ENCODE data around the gene UPP2. TPM values are rescaled to one million over a fixed set of nuclear protein-coding genes. Genes with fewer than 3 reads are reported as not detected.

The UPP2 gene
- total and polyA plus RNA-seq, 2 of the 13 experiments (the other 11 are each of a cell fraction or from before 2014, with no cell fraction given): 0.07 to 0.28 TPM

DNA sequence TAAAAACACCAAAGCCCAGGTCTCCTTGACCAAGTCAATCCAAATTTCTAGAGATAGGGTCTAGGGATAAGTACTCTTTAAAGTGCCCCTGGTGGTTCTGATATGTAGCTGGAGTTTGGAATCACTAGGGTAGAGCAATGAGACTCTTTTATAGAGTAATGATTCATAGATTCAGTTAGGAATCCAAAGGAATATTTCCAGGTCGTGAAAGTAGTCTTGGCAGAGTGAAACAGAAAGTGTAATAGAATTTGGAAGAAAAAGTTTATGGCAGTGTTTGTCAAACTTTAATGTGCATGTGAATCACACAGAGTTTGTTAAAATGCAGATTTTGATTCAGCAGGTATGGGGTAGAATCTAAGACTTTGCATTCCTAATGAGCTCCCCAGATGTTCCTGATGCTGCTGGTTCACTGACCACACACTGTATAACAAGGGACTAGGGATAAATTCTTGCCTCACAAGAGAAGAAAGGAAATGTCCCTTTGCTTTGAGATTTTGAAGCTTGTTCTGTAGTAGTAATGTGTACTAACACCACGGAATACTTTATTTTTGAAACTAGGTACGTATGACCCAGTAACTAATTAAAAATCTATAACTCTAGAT lies 1.8 kb downstream of the UPP2 start:
- FAIRE-seq (no peak), DNase-seq (ENCODE audit: low spot score) (no peak), ATAC-seq (no peak)
- Histone ChIP-seq H3K9me3 (ENCODE audit: low read length) (no peaks in the 10 kb centered on the region), H3K4me2 (ENCODE audit: low read depth, low read length) (no peak overlapping the region), H3K9ac (ENCODE audit: insufficient read depth, low read depth, low read length) (no peak overlapping the region), H4K20me1 (ENCODE audit: insufficient read depth, low read length) (no peaks in the 10 kb centered on the region), H3K79me2 (ENCODE audit: insufficient read depth, low read length) (no peaks in the 10 kb centered on the region), H3K27me3 (ENCODE audit: control insufficient read depth in 1 of 2, insufficient read depth in 2 of 2, low read length in 2 of 2) (no peaks in the 10 kb centered on the region), H3K36me3 (replicated peaks in 1 of 2; ENCODE audit: control insufficient read depth in 1 of 2, insufficient read depth in 2 of 2, low read length in 2 of 2) (no peaks in the 10 kb centered on the region), H3K4me3 (replicated peaks in 1 of 3; ENCODE audit: insufficient read depth in 1 of 3, low read depth in 2 of 3, low read length in 3 of 3) (no peak overlapping the region), H3K27ac (ENCODE audit: extremely low read length, insufficient read depth, low read length) (no peak overlapping the region), H2AFZ (ENCODE audit: low read length) (no peak overlapping the region), H3K4me1 (ENCODE audit: insufficient read depth, low read length) (peaks cover 42% of the 10 kb centered on the region)
- intact Hi-C loops (cut with micrococcal nuclease; ENCODE audit: unreplicated experiment): no loop called here
- TF ChIP-seq ZSCAN29 (CRISPR knock-in tag; conservative IDR thresholded peaks at IDR 0.05) (no peak), FOSL2 (CRISPR knock-in tag; IDR thresholded peaks at IDR 0.05) (no peak), ZBTB49 (CRISPR knock-in tag; IDR thresholded peaks at IDR 0.05; ENCODE audit: borderline replicate concordance) (no peak), ZBTB34 (CRISPR knock-in tag; IDR thresholded peaks at IDR 0.05) (no peak), RNF2 (conservative IDR thresholded peaks at IDR 0.05; ENCODE audit: low read depth) (no peak), REL (CRISPR knock-in tag; conservative IDR thresholded peaks at IDR 0.05) (no peak), ARNTL (CRISPR knock-in tag; IDR thresholded peaks at IDR 0.05) (no peak), ZKSCAN5 (CRISPR knock-in tag; IDR thresholded peaks at IDR 0.05) (no peak), NFE2L1 (CRISPR knock-in tag; IDR thresholded peaks at IDR 0.05; ENCODE audit: borderline replicate concordance) (no peak), AHR (CRISPR knock-in tag; IDR thresholded peaks at IDR 0.05) (no peak)
- TF ChIP-seq, protein P1, sequence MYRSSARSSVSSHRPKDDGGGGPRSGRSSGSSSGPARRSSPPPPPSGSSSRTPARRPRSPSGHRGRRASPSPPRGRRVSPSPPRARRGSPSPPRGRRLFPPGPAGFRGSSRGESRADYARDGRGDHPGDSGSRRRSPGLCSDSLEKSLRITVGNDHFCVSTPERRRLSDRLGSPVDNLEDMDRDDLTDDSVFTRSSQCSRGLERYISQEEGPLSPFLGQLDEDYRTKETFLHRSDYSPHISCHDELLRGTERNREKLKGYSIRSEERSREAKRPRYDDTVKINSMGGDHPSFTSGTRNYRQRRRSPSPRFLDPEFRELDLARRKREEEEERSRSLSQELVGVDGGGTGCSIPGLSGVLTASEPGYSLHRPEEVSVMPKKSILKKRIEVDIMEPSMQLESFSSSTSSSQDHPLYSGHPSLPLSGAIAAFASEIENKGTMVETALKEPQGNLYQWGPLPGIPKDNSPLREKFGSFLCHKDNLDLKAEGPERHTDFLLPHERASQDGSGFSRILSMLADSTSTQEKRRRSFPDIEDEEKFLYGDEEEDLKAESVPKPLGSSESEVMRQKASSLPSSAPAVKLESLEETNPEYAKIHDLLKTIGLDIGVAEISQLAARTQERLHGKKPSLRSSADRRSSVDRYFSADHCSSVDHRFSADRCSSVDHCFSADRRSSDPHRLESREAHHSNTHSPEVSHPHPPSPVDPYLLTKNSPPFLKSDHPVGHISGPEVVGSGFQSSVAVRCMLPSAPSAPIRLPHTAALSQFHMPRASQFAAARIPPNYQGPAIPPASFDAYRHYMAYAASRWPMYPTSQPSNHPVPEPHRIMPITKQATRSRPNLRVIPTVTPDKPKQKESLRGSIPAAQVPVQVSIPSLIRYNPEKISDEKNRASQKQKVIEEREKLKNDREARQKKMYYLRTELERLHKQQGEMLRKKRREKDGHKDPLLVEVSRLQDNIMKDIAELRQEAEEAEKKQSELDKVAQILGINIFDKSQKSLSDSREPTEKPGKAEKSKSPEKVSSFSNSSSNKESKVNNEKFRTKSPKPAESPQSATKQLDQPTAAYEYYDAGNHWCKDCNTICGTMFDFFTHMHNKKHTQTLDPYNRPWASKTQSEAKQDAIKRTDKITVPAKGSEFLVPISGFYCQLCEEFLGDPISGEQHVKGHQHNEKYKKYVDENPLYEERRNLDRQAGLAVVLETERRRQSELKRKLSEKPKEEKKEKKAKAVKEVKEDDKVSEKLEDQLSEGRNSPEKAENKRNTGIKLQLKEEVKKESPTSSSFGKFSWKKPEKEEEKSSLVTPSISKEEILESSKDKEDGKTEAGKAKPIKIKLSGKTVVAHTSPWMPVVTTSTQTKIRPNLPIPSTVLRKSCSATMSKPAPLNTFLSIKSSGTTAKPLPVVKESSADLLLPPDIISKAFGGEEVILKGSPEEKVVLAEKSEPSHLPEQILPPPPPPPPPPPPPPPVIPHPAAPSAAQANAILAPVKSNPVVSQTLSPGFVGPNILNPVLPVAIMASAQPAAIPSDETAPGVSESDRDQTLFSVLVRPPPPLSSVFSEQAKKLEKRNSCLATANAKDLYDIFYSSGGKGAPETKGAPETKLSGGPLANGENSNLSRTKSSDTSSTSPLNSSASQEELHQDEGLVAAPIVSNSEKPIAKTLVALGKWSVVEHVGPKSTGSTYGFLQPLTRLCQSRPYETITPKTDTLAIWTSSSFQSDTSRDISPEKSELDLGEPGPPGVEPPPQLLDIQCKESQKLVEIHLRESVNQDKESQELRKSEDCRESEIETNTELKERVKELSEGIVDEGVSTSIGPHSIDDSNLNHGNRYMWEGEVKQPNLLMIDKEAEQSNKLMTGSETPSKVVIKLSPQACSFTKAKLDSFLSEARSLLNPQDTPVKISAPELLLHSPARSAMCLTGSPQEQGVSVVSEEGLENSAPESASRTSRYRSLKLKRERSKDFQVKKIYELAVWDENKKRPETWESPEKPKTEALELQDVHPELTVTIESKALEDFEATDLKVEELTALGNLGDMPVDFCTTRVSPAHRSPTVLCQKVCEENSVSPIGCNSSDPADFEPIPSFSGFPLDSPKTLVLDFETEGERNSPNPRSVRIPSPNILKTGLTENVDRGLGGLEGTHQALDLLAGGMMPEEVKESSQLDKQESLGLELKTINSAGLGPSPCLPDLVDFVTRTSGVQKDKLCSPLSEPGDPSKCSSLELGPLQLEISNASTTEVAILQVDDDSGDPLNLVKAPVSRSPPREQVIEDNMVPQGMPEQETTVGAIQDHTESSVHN (CRISPR knock-in tag; IDR thresholded peaks at IDR 0.05): no peak
- CTCF ChIA-PET (ENCODE audit: low intra/inter-chr PET ratio, low total read pairs): no interaction called here
- in situ Hi-C loops (cut with HindIII; ENCODE audit: extremely low pct_ligation_motif_present, low pct_unique_long_range_greater_than_20kb): no loop called here
- 84% methylated on average over 3 of the region's 3 CpGs for WGBS (ENCODE audit: low lambda C conversion rate)
- POLR2A ChIA-PET: no interaction called here
- no TSS peak for BruUV-seq (replicated peaks)
